ENCODE results near the gene TEX26. TPM values are rescaled to one million over a fixed set of nuclear protein-coding genes. Genes with fewer than 3 reads are reported as not detected.

Gene TEX26
- total RNA-seq, 1 experiment from 2014 or later, result not detected

DNA sequence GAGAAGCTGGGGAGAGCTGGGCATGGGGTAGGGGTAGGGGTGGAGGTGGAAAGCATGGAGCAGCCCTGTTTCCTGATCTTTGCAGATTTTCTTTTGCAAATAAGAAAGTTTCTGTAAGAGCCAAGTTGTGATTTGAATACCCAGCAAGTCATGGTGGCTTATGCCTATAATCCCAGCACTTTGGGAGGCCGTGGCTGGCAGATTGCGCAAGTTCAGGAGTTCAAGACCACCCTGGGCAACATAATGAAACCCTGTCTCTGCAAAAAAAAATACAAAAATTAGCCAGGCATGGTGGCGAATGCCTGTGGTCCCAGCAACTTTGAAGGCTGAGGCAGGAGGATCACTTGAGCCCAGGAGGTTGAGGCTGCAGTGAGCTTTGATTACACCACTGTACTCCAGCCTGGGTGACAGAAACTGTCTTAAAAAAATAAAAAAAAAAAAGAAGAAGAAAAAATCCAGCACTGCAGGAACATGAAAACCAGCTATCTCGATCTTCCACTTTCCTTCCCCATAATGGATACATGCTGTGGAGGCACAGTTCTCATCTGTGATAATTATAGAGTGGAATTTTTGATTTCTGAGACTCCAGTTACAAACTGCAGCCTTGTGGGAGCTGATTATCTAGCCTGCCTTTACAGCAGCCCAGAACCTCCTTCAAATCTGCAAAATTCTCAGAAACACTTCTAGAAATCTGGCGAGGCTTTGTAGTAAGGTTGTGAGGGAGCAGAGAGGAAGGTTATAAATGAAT lies 12.1 kb upstream of the TEX26 start:
- no peaks in the 10 kb centered on the region for H3K9me3 Mint-ChIP-seq (ENCODE audit: unreplicated experiment)
- CTCF ChIA-PET, result interaction anchor here (0.7 to 1.2 kb wide), 2 partner anchors 124 to 263 kb away, joined by 3 to 4 read pairs; no protein-coding TSS in a partner anchor
- peaks cover 10% of the 10 kb centered on the region for H3K27me3 Mint-ChIP-seq (ENCODE audit: insufficient read depth, unreplicated experiment)
- no peak overlapping the region for H3K4me3 Mint-ChIP-seq (ENCODE audit: unreplicated experiment)
- POLR2A ChIA-PET, result no interaction called here
- no peak for TF ChIP-seq CTCF (IDR thresholded peaks at IDR 0.05; ENCODE audit: unreplicated experiment)
- H3K27ac Mint-ChIP-seq (ENCODE audit: low read depth, unreplicated experiment), result no peak overlapping the region
- BruUV-seq (replicated peaks), result no TSS peak
- peaks cover 6% of the 10 kb centered on the region for H3K4me1 Mint-ChIP-seq (ENCODE audit: insufficient read depth, unreplicated experiment)
- H3K36me3 Mint-ChIP-seq (ENCODE audit: insufficient read depth, unreplicated experiment), result no peaks in the 10 kb centered on the region
- intact Hi-C loops (cut with micrococcal nuclease), result no loop called here
- no peak for DNase-seq (ENCODE audit: unreplicated experiment)

DNA sequence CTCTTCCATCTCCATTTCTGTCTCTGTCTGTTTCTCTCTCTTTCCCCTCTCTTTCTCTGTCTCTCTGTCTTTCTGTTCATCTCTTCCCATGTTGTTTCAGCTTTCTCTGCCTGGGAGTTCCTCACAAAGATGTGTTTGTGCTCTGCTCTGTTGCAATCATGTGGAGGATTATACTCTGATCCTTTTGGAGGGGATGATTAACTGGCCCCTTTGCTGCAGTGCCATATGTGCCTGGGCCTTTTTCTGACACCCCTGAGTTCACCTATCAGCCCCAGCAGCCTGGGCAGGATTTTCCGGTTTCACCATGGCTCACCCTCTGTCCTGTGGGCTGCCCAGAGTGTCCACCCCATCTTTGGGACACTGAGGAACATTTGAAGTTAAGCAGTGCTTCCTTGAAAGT lies 9.0 kb upstream of the TEX26 start:
- no TSS peak for BruUV-seq (replicated peaks)
- Mint-ChIP-seq H3K4me1 (ENCODE audit: insufficient read depth, unreplicated experiment) (peaks cover 15% of the 10 kb centered on the region), H3K27ac (ENCODE audit: low read depth, unreplicated experiment) (no peak overlapping the region), H3K4me3 (ENCODE audit: unreplicated experiment) (no peak overlapping the region), H3K36me3 (ENCODE audit: insufficient read depth, unreplicated experiment) (no peaks in the 10 kb centered on the region), H3K27me3 (ENCODE audit: insufficient read depth, unreplicated experiment) (no peaks in the 10 kb centered on the region), H3K9me3 (ENCODE audit: unreplicated experiment) (no peaks in the 10 kb centered on the region)
- no peak for TF ChIP-seq CTCF (IDR thresholded peaks at IDR 0.05; ENCODE audit: unreplicated experiment)
- CTCF ChIA-PET, result interaction anchor here (0.7 to 0.8 kb wide), 2 partner anchors 9 to 58 kb away, joined by 3 read pairs; no protein-coding TSS in a partner anchor
- no peak for DNase-seq (ENCODE audit: unreplicated experiment)
- intact Hi-C loops (cut with micrococcal nuclease), result no loop called here
- POLR2A ChIA-PET, result interaction anchor here (0.8 kb wide), 1 partner anchor 75 kb away, joined by 3 read pairs; no protein-coding TSS in a partner anchor

GRCh38 chr13:30924721-30925120 lies 7.7 kb upstream of the TEX26 start:
- Mint-ChIP-seq H3K9me3 (ENCODE audit: unreplicated experiment) (no peaks in the 10 kb centered on the region), H3K36me3 (ENCODE audit: insufficient read depth, unreplicated experiment) (no peaks in the 10 kb centered on the region), H3K27me3 (ENCODE audit: insufficient read depth, unreplicated experiment) (no peaks in the 10 kb centered on the region), H3K4me1 (ENCODE audit: insufficient read depth, unreplicated experiment) (peaks cover 25% of the 10 kb centered on the region), H3K27ac (ENCODE audit: low read depth, unreplicated experiment) (no peak overlapping the region), H3K4me3 (ENCODE audit: unreplicated experiment) (no peak overlapping the region)
- ChIA-PET CTCF (interaction anchor here (0.6 kb wide), 1 partner anchor 26 kb away, joined by 4 read pairs; no protein-coding TSS in a partner anchor), POLR2A (no interaction called here)
- no peak for TF ChIP-seq CTCF (IDR thresholded peaks at IDR 0.05; ENCODE audit: unreplicated experiment)
- no TSS peak for BruUV-seq (replicated peaks)
- intact Hi-C loops (cut with micrococcal nuclease), result no loop called here
- no peak for DNase-seq (ENCODE audit: unreplicated experiment)

- POLR2A ChIA-PET, result interaction anchor here (0.6 kb wide), 1 partner anchor 308 kb away, joined by 3 read pairs; the partner anchor contains the start of gene USPL1
- no TSS peak for BruUV-seq (replicated peaks)
- Mint-ChIP-seq H3K4me1 (ENCODE audit: insufficient read depth, unreplicated experiment) (peaks cover 25% of the 10 kb centered on the region), H3K36me3 (ENCODE audit: insufficient read depth, unreplicated experiment) (no peaks in the 10 kb centered on the region), H3K27me3 (ENCODE audit: insufficient read depth, unreplicated experiment) (no peaks in the 10 kb centered on the region), H3K9me3 (ENCODE audit: unreplicated experiment) (no peaks in the 10 kb centered on the region), H3K27ac (ENCODE audit: low read depth, unreplicated experiment) (no peak overlapping the region), H3K4me3 (ENCODE audit: unreplicated experiment) (no peak overlapping the region)
- no peak for TF ChIP-seq CTCF (IDR thresholded peaks at IDR 0.05; ENCODE audit: unreplicated experiment)
- CTCF ChIA-PET, result interaction anchor here (0.6 kb wide), 1 partner anchor 25 kb away, joined by 4 read pairs; no protein-coding TSS in a partner anchor
- intact Hi-C loops (cut with micrococcal nuclease), result no loop called here
- no peak for DNase-seq (ENCODE audit: unreplicated experiment)
These were observed 7.0 kb upstream of the TEX26 start for GRCh38 chr13:30925429-30925828.
